Activated effector memory CD4-positive, alpha-beta T cell treated with anti-CD3 and anti-CD28 coated beads, Interleukin-2, amount 50 U/mL, for 16 hours (primary cell): ENCODE results near the gene TMCC2.
A peak's percentile ranks its signal among the peaks of the same experiment; 100 is the strongest.

Source experiments
- DNase-seq: peaks from one replicate; pipeline ENCODE4 v3.0.0-alpha.2; 2020

TMCC2 gene

DNA sequence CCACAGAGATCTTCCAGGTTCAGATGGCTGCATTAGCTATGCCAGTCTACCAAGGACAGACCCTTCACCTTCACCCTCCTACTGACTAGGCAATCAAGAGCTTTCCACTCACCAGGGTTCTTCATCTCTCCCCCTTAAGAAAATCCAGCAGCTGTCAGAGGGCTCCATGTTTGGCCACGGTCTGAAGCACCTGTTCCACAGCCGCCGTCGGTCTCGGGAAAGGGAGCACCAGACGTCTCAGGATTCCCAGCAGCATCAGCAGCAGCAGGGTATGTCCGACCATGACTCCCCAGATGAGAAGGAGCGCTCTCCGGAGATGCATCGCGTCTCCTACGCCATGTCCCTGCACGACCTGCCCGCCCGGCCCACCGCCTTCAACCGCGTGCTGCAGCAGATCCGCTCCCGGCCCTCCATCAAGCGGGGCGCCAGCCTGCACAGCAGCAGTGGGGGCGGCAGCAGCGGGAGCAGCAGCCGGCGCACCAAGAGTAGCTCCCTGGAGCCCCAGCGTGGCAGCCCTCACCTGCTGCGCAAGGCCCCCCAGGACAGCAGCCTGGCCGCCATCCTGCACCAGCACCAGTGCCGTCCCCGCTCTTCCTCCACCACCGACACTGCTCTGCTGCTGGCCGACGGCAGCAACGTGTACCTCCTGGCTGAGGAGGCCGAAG, 13.8 kb downstream of the TMCC2 start:
- DNase-seq: peak; percentile 44

DNA sequence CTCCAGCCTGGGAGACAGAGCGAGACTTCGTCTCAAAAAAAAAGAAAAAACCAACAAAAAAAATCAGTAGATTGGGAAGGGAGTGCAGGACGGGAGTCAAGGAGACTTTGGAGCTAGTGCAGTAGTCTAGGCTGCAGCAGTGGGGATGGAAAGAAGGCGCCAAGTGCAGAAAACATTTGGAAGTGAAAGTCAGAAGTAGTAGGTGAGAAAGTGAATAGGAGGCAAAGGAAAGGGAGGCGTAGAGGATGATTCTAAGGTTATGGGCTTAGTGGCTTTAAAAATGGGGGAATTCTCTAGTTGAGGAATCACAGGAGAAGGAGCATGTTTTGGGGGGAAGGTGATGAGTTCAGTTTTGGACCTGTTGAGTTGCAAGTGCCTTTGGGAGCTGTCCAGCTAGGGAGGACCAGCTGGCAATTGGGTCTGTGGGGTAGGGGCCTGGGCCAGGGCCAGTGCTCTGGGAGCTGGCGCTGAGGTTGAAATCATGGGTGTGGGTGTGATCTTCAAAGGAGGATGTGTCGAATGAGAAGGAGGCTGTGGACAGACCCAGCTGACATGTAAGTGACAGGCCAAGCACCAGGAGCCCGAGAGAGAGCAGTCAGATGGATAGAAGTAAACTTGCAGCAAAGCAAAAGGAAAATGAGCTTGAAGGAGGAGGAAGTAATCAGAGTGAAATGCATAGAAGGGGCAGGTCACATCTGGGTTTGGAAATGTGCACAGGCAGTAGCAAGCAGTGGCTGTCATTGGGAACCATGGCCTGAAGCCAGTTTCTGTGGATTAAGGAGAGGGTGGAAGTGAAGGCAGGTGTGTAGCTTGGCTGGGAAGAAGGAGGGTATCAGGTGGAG, 15.8 kb downstream of the TMCC2 start:
- DNase-seq: peak; percentile 36

DNA sequence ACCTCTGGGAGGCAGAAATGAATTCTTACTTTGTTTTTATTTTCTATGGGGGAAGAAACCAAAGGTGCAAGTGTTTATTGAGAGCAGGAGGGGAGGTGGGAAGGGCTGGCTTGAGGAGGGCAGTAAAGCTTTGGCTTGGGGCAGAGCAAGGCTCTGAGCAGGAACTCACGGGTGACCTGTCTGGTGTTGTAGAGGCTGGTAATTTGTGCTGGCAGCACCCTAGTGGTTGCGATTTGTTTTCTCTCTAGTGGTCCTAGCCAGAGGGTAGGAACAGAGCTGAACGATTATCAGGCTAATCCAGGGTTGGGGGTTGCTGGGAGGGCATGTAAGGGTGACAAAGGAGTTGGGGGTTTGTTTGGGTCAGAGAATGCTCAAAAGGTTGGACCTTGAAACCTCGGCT, 16.6 kb downstream of the TMCC2 start:
- peak; percentile 6 for DNase-seq

DNA sequence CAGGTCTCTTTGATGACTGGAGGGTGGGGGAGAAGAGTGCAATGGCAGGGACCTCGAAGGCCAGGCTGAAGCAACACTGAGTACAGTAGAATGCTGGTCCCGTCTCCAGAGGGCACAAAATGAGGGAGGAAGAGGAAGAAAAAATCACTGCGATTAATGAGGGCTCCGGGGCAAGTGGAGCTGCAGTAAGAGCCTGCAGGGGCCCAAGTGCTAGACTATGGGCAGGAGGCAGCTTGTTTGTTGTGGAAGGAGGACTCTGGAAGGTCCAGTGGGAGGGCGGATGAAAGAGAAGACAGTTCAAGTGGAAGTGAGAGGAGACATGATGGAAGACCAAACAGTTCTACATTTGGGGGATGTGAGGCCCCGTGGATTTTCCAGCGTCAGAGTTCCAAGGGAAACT, 17.4 kb downstream of the TMCC2 start:
- peak; percentile 46 for DNase-seq

DNA sequence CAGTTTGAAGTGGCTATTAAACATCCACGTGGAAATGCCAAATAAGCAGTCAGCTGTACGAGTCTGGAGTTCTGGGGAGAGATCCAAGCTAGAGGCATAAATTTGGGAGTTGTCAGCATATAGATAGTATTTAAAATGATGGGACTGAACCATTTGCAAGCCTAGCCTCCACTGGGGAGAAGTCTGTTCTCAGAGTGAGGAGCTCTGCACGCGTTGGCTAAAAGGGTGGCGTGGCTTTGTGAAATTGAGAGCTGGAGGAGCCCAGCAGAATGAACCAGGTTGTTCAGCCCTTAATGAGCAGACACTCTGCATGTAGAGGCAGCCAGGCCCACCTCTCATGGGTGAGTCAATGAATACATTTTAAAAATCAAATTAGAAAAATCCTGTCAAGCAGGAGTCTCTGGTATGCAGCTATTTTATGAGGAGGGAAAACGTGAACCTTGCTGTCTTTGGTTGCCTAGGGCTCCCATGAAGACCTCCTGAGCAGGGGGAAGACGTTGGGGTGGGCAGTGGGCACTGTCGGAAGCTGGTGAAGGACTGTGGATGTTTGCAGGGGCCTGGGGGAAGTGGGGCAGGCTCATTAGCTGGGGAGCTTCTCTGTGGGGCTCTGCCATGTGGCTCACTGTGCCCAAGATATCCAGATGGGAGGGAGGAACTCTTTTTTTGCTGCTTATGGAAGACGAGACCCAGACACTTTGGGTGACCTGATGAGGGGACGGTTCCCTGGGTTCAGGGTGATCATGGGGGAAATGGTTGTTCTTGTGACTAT, 18.8 kb downstream of the TMCC2 start:
- DNase-seq: peak; percentile 13

DNA sequence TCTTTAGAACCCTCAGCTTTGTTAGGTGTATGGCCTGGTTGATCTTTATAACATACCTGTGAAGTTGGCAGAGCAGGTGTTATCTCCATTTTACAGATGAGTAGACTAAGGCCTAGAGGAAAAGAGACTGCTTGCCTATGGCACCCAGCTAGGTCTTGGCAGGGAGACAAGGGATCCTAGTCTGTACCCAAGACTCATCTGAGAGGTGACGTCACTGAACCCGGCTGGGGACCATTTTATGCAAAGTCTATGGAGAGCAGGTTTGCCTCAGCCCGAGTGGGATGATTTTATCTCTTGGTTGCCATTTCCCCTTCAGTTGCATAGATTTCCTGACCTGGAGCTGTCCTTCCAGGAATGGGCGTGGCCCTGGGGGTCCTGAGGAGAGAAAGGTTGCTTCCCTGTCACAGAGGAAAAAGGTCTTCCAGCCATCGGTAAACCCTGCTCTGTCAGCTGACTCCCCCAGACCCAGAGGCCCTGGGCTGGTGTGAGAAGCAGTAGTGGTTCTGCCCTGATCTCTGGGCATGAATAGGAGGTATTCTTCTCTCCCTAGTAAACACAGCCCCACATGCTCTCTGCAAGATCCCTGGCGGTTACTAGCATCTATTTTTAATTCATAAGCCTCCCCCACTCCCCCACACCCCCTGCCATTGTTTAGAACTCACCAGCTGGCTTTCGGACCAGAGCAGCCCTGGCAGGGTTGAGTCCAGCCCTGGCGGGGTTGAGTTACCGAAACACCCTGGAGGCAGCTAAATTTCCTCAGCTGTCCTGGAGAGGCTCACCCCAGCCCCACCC, 19.6 kb downstream of the TMCC2 start:
- DNase-seq: no peak

DNA sequence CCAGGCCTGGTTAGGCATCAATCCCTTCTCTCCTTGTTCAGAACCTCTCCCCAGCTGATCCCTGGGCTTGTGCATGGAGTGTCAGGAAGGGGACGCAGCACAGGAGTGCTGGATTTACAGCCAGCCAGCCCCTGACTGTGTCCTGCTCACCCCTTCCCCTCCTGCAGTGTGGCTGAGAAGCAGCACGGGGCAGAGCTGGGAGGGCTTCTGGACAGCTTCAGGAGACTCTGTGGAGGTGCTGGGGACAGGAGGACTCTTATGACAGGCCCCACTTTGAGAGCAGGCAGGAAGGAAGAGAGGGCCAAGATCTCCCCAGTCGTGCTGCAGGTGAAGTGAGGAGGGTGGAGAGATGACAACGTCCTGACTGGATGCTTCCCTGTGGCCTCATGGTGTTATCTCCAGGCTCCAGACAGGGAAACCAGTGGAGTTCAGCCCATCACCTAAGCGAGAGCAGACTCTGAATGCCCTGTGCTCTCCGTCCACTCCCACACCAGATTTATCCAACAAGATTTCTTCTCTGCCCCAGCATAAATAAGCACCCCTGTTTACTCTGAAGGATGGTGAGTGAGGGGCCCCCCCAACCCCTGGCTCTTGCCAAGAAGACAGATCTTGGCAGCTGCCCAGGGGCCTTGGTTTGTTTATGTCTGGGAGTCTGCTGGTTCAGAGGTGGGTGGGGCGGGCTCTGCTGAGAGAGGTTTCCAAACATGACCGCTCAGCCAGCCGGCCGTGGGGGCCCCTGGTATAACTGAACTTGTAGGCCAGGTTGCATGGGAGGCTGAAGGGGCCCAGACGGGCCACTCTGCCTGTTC, 21.3 kb downstream of the TMCC2 start:
- DNase-seq: no peak

DNA sequence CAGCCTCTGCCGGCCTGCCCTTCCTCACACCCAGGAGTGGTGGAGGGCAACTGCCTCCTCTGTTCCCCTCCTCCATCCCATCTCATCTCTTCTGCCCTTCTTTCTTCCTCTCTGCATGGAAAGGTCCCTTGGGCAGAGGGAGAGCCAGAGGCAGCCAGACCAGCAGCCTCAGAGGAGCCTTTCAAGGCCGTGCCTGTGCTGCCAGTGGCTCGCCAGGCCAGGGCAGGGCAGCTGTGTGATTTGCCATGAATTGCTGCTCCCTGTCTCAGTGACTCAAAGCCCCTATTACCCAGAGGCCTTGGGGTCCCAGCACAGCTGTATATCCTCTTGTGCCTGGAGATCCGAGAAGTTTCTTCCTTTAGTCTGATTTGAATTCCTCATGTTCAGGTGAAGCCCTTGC, 21.9 kb downstream of the TMCC2 start:
- no peak for DNase-seq

DNA sequence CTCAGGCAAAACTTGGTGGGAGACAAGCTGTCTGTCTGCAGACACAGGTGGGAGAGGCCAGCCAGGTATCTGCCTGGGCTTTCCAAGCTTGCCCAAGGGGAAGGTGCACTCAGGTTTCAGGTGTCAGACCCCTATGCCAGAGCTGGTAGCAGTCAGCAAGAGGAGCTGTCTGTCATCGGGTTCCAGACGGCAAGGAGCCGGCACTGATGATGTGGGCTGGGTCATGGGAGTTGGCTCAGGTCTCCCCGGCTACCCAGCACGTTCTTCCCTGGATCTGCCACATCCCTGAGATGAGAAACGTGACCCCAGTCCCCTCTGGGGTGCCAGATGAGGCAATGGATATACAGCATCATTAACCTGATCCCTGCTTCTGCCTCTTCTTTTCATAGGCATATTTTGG, 23.0 kb downstream of the TMCC2 start:
- DNase-seq: no peak

DNA sequence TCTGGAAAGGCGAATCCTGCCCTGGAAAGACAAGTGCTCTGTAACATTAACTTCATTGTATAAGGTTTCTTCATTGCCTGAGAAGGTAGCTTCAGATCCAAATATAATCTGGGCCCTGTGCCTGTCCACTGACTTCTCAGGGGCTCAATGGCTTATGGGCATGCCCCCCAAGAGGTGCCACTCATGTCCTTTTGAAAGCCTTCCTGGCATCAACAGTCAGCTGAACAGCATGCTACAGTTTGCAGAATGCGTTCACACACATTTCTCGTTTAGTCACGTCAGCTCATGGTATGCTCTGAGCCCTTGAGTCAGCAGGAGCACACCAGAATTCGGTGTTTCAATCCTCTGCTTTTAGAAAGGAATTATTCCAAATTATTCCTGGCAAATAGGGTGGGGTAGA, 23.8 kb downstream of the TMCC2 start:
- DNase-seq: no peak

DNA sequence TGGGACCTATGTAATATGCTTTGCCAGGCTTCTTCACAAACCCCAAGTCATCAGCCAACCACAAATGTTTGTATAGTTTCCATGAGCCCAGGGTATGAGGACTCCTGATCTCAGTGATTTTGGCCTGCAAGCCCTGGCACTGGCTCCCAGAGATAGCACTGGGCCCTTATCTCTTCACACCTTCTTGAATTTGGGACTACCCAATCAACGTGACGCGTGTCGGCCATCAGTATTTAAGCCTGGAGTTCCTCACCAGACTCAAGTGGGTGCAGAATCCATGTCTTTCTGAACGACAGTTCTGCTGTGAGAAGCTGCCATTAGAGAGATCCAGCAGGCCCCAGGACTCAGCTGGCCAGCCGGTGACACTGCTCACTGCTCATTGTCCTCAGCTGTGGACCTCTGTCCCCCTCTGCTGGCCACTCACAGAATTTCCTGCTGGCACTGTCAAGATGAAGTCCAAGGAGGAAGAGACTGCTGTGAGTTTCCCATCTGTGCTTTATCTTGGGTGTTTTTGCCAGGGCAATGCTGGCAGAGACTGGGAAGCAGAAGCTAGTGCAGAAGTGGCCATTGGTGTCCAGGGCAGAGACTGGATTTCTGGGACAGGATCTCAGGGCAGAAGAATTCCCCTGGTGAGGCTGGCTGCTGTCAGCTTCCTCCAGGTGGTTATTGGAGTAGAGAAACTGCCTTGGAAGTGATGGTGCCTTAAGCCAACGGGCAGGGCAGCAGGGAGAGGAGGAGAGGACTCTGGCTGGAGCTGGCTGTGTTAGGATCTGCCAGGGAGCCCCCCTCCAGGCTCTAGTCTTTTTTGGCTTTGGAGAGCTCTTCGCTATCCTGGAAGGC, 28.4 kb downstream of the TMCC2 start:
- peak; percentile 92 for DNase-seq

DNA sequence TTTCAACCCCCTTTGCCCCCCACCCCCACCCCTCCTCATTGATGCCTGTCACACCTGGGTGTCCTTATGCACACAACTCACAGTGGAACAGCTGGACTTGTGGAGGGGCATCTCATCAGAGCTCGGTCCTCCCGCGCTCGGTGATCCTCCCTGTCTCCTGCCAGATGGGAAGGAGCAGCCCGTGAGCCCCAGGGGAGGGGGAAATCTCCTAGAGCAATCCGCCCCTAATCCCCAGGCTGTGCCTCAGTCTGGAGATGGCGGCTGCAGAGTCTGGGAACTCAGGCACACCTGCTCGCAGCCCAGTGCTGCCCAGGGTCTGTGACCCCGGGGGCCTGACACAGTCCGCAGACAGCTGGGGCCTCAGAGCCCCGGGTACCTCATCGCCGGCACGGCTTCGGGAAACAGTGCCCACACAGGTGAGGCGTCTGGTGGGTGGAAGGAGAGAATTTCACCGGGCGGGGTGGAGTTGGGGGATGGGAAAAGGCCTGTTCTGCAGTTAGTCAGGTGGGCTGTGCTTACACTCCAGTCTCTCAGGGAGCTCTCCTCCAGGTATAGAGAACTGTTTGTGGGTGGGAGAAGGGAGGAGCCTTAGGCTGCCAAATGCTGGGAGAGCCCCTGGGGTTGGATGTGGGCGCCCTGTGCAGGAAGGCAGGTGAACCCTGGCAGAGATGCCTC, 29.3 kb downstream of the TMCC2 start:
- DNase-seq: no peak

DNA sequence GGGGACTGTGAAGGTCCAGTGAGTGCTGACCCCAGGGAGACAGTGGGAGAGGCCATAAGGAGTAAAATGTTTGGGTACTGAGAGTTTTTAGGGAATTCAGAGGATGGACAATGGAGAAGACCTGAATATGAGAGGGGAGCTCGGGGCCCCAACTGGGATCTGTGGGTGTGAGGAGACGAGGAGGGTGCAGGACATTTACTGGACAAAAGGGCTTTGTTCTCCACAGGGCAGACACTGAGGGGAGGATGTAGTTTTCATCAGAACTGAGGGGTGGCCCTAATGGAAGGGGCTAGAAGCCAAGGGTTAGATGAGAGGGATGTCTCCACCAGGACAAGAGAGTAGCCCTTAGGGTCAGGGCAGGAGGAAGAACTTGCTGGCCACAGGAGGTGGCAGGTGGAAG, 30.0 kb downstream of the TMCC2 start:
- DNase-seq: no peak

DNA sequence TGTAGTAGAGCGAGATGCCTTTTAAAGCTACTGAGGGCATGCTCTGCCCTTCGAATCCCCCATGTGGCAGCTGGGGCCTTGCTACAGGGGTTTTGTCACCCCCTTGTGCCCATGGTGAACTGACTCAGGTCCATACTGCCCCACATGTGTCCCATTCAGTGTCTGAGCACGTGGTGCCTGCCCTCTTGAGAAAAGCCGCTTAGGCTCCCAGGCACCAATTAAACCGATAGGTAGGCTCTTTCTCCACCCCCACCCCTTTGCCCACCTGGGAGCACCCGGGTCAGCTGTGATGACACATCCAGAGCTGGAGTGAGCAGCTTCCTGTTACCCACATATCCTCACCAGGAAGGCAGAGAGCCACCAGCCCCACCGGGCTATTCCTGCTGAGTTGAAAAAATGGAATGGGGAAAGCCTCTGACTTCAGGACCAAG, 30.5 kb downstream of the TMCC2 start:
- no peak for DNase-seq

DNA sequence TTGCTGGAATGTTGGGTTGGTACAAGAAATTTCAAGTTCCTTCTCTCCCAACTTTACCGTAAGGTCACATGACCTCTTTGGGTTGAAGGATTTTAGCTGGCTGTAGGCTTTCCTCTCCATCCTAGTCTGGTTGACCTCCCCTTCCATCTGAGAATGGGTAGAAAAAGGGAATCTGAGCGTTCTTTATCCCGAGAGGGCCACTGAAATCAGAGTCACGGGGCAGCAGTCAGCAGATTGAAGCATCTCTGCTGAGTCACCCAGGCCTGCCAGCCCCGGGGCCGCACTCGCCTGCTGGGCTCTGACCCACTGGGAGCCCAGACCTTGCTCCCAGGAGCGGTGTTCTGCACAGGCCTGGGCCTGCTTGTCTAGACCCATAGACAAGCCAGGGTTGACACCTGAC, 31.0 kb downstream of the TMCC2 start:
- DNase-seq: no peak

DNA sequence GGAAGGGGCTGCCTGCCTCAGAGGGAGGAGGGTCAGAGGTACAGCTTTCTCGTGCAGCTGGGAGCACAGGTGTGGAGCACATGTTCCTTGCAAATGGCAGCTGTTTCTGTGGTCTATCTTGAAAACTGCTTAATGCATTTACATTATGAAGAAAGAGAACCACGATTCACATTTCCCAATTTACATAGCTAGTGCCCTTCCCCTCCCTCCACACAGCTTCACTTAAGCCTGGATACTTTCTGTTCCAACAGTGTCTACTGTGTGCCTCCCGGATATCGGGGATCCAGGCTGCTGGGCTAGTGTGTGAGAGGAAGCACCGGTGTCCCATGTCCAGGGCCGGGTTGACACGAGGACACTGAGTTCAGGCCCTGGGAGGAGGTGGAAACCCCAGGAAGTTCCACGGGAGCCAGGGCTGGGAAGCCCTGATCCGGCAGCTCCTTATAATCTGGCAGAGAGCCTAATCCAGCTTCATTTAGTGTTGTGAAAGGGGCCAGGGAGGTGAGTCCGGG, 31.6 kb downstream of the TMCC2 start:
- no peak for DNase-seq

DNA sequence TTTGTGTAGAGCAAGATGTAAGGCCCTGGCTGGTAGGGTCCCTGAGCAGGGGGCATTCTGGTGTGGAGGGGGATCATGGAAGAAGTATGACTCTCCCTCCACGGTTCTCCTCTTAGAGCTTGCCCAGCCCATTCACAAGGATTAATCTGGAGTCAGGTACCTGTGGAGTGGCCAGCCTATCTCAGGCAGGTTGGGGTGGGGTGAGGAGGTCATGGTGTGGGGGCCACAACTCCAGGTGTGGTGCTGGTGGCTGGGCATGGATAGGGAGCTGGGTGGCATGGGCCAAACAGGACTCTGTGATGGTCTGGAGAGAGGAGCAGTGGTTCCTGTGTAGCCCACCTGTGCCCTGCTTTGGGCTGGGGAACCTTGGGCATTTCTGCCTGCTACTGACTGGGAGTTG, 32.3 kb downstream of the TMCC2 start:
- DNase-seq: no peak

DNA sequence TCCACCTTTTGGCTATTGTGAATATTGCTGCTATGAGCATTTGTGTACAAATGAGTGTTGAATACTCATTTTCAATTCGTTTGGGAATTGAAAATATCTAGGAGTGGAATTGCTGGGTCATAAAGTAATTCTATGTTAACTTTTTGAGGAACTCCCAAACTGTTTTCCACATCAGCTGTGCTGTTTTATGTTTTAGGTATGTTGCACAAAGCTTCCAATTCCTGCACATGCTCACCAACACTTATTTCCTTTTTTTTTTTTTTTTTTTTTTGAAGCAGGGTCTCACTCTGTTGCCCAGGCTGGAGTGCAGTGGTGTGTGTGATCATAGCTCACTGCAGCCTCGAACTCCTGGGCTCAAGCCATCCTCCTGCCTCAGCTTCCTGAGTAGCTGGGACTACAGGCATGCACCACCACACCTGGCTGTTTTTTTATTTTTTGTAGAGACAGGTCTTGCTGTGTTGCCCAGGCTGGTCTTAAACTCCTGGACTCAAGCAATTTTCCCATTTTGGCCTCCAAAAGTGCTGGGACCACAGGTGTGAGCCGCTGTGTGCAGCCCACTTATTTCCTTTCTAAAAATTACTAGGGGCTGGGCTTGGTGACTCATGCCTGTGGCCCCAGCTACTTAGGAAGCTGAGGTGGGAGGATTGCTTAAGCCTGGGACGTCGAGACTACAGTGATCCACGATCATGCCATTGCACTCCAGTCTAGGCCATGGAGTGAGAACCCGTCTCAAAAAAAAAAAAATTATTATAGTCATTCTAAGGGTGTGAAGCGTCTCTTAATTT, 33.4 kb downstream of the TMCC2 start:
- no peak for DNase-seq

DNA sequence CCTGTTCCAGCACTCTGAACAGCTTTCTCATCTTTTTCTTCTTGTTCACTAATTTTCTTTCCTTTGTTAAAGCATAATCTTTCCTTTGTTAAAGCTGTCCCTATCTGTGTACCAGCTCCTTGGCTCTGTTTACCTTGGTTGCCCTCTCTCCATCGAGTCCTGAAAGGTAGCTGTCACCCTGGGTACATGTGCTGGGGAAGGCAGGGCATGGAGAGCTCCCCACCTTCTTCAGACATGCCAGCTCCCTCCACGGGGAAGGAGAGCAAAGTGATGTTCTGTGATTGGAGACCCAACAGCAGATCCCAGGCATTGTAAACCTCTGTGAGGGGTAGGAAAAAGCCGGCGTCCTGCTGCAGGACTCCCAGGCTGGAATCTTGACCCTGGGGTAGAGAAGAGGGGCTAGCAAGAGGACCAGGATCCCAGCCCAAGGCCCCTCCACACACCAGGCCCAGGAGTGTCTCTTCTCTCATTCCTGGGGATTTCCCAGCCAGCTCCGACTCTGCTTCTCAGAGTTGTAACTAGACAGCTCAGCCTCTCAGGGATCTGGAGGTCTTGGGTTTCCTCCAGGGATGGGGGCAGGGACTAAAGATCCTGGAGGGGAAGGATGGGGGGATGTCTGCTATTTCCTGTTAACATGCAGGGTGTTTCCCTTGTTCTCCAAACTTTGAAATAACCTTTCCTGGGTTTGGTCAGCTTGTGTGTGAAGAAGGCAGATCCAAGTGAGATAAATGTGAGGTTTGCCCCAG, 34.4 kb downstream of the TMCC2 start:
- no peak for DNase-seq
